ENCODE results near the gene ADGRF3. TPM values are rescaled to one million over a fixed set of nuclear protein-coding genes. Genes with fewer than 3 reads are reported as not detected.

ADGRF3 gene
- total and polyA plus RNA-seq, 2 of the 13 experiments (the other 11 are each of a cell fraction or from before 2014, with no cell fraction given), result 0.40 to 1.5 TPM

DNA sequence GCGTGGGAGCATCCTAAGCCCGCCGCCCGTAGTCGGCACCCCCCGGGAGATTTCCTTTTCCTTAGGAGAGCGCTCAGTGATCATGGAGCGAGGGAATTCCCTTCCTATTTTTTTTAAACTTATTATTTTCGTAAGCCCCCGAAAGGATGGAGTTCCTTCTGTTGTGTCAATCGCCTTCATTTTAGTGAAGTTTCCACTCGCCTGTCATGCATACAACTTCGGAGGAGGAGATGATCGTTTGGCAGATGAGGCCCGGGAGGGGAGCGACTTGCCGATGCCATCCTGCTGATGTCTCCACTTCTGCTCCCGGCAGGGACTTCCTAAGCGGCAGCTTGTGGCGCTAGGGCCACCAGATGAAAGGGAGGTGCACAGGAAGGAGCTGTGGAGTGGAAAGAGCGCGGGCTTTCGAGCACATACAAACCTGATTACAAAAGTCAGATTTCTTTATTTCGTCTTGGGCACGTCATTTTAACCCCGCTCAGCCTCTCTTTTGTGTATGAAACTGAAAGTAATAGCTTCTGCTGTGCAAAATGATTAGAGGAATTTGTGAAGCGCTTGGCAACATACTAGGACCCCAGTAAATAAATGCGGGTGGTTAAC lies at the start of gene ADGRF3 (continued):
- TF ChIP-seq, protein P1, sequence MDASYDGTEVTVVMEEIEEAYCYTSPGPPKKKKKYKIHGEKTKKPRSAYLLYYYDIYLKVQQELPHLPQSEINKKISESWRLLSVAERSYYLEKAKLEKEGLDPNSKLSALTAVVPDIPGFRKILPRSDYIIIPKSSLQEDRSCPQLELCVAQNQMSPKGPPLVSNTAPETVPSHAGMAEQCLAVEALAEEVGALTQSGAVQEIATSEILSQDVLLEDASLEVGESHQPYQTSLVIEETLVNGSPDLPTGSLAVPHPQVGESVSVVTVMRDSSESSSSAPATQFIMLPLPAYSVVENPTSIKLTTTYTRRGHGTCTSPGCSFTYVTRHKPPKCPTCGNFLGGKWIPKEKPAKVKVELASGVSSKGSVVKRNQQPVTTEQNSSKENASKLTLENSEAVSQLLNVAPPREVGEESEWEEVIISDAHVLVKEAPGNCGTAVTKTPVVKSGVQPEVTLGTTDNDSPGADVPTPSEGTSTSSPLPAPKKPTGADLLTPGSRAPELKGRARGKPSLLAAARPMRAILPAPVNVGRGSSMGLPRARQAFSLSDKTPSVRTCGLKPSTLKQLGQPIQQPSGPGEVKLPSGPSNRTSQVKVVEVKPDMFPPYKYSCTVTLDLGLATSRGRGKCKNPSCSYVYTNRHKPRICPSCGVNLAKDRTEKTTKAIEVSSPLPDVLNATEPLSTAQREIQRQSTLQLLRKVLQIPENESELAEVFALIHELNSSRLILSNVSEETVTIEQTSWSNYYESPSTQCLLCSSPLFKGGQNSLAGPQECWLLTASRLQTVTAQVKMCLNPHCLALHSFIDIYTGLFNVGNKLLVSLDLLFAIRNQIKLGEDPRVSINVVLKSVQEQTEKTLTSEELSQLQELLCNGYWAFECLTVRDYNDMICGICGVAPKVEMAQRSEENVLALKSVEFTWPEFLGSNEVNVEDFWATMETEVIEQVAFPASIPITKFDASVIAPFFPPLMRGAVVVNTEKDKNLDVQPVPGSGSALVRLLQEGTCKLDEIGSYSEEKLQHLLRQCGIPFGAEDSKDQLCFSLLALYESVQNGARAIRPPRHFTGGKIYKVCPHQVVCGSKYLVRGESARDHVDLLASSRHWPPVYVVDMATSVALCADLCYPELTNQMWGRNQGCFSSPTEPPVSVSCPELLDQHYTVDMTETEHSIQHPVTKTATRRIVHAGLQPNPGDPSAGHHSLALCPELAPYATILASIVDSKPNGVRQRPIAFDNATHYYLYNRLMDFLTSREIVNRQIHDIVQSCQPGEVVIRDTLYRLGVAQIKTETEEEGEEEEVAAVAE (CRISPR knock-in tag; IDR thresholded peaks at IDR 0.05; ENCODE audit: borderline replicate concordance), result no peak
- TF ChIP-seq SRF (IDR thresholded peaks at IDR 0.05; ENCODE audit: low read depth, low read length), result no peak
- no peak for TF ChIP-seq HDAC1 (CRISPR knock-in tag; IDR thresholded peaks at IDR 0.05)
- no peak for TF ChIP-seq ZBTB1 (CRISPR knock-in tag; IDR thresholded peaks at IDR 0.05; ENCODE audit: borderline replicate concordance)
- TF ChIP-seq, protein P2, sequence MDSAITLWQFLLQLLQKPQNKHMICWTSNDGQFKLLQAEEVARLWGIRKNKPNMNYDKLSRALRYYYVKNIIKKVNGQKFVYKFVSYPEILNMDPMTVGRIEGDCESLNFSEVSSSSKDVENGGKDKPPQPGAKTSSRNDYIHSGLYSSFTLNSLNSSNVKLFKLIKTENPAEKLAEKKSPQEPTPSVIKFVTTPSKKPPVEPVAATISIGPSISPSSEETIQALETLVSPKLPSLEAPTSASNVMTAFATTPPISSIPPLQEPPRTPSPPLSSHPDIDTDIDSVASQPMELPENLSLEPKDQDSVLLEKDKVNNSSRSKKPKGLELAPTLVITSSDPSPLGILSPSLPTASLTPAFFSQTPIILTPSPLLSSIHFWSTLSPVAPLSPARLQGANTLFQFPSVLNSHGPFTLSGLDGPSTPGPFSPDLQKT (CRISPR knock-in tag; IDR thresholded peaks at IDR 0.05; ENCODE audit: borderline replicate concordance), result no peak
- TF ChIP-seq, protein P3, sequence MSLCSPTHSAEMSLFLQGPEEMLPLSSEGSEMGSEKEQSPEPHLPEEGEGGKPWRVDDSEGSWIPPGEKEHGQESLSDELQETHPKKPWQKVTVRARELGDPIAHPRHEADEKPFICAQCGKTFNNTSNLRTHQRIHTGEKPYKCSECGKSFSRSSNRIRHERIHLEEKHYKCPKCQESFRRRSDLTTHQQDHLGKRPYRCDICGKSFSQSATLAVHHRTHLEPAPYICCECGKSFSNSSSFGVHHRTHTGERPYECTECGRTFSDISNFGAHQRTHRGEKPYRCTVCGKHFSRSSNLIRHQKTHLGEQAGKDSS (CRISPR knock-in tag; IDR thresholded peaks at IDR 0.05; ENCODE audit: borderline replicate concordance, low read depth), result no peak
- no peak for TF ChIP-seq ZNF460 (CRISPR knock-in tag; IDR thresholded peaks at IDR 0.05; ENCODE audit: borderline replicate concordance)
- TF ChIP-seq ZSCAN22 (CRISPR knock-in tag; IDR thresholded peaks at IDR 0.05), result no peak
- TF ChIP-seq, protein P4, sequence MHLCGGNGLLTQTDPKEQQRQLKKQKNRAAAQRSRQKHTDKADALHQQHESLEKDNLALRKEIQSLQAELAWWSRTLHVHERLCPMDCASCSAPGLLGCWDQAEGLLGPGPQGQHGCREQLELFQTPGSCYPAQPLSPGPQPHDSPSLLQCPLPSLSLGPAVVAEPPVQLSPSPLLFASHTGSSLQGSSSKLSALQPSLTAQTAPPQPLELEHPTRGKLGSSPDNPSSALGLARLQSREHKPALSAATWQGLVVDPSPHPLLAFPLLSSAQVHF (CRISPR knock-in tag; IDR thresholded peaks at IDR 0.05), result no peak
- TF ChIP-seq GABPA (IDR thresholded peaks at IDR 0.05; ENCODE audit: low read depth, low read length), result 0 out of 2 replicates have a peak, but pooled peaks have one; percentile 1
- TF ChIP-seq GABPA (CRISPR knock-in tag; IDR thresholded peaks at IDR 0.05; ENCODE audit: low read depth), result peak; percentile 32; the same call in 1 of the 2 replicates
- TF ChIP-seq ZC3H13 (CRISPR knock-in tag; IDR thresholded peaks at IDR 0.05), result no peak
- TF ChIP-seq RARG (CRISPR knock-in tag; IDR thresholded peaks at IDR 0.05; ENCODE audit: low read depth), result no peak
- no peak for TF ChIP-seq ZNF180 (CRISPR knock-in tag; IDR thresholded peaks at IDR 0.05; ENCODE audit: borderline replicate concordance, low read depth)
- no peak for TF ChIP-seq ZEB1 (IDR thresholded peaks at IDR 0.05; ENCODE audit: insufficient replicate concordance, low read depth)
- TF ChIP-seq, protein P5, sequence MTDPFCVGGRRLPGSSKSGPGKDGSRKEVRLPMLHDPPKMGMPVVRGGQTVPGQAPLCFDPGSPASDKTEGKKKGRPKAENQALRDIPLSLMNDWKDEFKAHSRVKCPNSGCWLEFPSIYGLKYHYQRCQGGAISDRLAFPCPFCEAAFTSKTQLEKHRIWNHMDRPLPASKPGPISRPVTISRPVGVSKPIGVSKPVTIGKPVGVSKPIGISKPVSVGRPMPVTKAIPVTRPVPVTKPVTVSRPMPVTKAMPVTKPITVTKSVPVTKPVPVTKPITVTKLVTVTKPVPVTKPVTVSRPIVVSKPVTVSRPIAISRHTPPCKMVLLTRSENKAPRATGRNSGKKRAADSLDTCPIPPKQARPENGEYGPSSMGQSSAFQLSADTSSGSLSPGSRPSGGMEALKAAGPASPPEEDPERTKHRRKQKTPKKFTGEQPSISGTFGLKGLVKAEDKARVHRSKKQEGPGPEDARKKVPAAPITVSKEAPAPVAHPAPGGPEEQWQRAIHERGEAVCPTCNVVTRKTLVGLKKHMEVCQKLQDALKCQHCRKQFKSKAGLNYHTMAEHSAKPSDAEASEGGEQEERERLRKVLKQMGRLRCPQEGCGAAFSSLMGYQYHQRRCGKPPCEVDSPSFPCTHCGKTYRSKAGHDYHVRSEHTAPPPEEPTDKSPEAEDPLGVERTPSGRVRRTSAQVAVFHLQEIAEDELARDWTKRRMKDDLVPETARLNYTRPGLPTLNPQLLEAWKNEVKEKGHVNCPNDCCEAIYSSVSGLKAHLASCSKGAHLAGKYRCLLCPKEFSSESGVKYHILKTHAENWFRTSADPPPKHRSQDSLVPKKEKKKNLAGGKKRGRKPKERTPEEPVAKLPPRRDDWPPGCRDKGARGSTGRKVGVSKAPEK (CRISPR knock-in tag; IDR thresholded peaks at IDR 0.05; ENCODE audit: borderline replicate concordance), result 0 out of 2 replicates have a peak, but pooled peaks have one; percentile 69
- TF ChIP-seq KLF11 (CRISPR knock-in tag; IDR thresholded peaks at IDR 0.05), result no peak
- TF ChIP-seq, protein P6, sequence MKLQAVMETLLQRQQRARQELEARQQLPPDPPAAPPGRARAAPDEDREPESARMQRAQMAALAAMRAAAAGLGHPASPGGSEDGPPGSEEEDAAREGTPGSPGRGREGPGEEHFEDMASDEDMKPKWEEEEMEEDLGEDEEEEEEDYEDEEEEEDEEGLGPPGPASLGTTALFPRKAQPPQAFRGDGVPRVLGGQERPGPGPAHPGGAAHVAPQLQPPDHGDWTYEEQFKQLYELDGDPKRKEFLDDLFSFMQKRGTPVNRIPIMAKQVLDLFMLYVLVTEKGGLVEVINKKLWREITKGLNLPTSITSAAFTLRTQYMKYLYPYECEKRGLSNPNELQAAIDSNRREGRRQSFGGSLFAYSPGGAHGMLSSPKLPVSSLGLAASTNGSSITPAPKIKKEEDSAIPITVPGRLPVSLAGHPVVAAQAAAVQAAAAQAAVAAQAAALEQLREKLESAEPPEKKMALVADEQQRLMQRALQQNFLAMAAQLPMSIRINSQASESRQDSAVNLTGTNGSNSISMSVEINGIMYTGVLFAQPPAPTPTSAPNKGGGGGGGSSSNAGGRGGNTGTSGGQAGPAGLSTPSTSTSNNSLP (IDR thresholded peaks at IDR 0.05; ENCODE audit: low read depth, low read length), result no peak
